Measurements from ENCODE around the gene MXRA8.

MXRA8 gene

GRCh38 chr1:1335283-1335682 lies 23.1 kb downstream of the MXRA8 start:
- no peak for DNase-seq
- TF ChIP-seq GATA1 (IDR thresholded peaks at IDR 0.05; ENCODE audit: low read depth, low read length) (no peak), POLR2A (IDR thresholded peaks at IDR 0.05; ENCODE audit: low read length) (no peak)

- TF ChIP-seq POLR2A (IDR thresholded peaks at IDR 0.05; ENCODE audit: low read length), result no peak
- no peak for TF ChIP-seq GATA1 (IDR thresholded peaks at IDR 0.05; ENCODE audit: low read depth, low read length)
- no peak for DNase-seq
Measured at GRCh38 chr1:1334835-1335234, 23.5 kb downstream of the MXRA8 start.

GRCh38 chr1:1333551-1334241 lies 24.7 kb downstream of the MXRA8 start:
- DNase-seq, result no peak
- TF ChIP-seq POLR2A (IDR thresholded peaks at IDR 0.05; ENCODE audit: low read length) (no peak), GATA1 (IDR thresholded peaks at IDR 0.05; ENCODE audit: low read depth, low read length) (no peak)

GRCh38 chr1:1332774-1333480 lies 25.4 kb downstream of the MXRA8 start:
- no peak for DNase-seq
- no peak for TF ChIP-seq POLR2A (IDR thresholded peaks at IDR 0.05; ENCODE audit: low read length)
- no peak for TF ChIP-seq GATA1 (IDR thresholded peaks at IDR 0.05; ENCODE audit: low read depth, low read length)

GRCh38 chr1:1332031-1332755 lies 26.2 kb downstream of the MXRA8 start:
- TF ChIP-seq GATA1 (IDR thresholded peaks at IDR 0.05; ENCODE audit: low read depth, low read length) (no peak), POLR2A (IDR thresholded peaks at IDR 0.05; ENCODE audit: low read length) (no peak)
- DNase-seq, result no peak

DNA sequence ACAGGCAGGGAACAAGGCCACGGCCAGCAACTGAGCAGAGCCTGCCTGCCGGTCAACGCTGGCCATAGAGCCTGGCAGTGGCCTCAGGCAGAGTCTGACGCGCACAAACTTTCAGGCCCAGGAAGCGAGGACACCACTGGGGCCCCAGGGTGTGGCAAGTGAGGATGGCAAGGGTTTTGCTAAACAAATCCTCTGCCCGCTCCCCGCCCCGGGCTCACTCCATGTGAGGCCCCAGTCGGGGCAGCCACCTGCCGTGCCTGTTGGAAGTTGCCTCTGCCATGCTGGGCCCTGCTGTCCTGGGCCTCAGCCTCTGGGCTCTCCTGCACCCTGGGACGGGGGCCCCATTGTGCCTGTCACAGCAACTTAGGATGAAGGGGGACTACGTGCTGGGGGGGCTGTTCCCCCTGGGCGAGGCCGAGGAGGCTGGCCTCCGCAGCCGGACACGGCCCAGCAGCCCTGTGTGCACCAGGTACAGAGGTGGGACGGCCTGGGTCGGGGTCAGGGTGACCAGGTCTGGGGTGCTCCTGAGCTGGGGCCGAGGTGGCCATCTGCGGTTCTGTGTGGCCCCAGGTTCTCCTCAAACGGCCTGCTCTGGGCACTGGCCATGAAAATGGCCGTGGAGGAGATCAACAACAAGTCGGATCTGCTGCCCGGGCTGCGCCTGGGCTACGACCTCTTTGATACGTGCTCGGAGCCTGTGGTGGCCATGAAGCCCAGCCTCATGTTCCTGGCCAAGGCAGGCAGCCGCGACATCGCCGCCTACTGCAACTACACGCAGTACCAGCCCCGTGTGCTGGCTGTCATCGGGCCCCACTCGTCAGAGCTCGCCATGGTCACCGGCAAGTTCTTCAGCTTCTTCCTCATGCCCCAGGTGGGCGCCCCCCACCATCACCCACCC lies 27.0 kb downstream of the MXRA8 start, which contains the start of gene TAS1R3:
TAS1R3 (plus strand) TSS at position 213 of the 898 bp plus-strand sequence; CDS start at position 279, 66 bp downstream.
- DNase-seq, result no peak
- TF ChIP-seq GATA1 (IDR thresholded peaks at IDR 0.05; ENCODE audit: low read depth, low read length) (no peak), POLR2A (IDR thresholded peaks at IDR 0.05; ENCODE audit: low read length) (no peak)

DNA sequence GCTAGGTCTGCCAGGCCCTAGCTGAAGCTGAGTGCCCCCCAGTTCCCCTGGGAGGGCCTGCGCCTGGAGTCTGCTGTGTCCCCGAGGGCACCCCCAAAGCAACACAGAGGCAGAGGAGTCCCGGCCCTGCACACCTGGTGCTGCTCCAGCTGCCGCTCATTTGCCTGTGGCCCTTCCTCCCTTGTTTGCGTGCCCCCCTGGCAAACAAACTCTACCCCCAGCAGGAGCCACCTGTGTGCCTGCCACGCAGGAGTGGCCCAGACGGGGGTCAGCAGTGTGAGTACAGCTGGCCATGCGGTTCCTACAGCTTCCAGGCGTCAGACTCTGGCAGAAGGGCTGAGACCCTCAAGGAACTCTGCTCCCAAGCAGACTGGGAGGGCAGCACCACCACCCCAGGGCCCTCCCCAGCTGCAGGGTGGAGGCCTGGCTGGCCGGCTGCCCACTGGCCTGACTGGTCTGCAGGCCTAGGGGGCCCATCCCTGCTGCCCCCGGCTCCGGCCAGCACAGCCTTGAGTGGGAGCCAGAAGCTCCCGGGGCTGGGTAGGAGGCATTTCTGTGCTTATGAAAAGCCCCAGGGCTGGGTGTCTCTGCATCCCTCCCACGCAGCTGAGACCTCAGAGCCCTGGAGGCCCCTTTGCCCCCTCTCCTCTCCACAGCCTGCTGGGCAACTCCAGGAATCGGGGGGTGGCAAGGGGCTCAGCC lies 27.8 kb downstream of the MXRA8 start:
- TF ChIP-seq GATA1 (IDR thresholded peaks at IDR 0.05; ENCODE audit: low read depth, low read length), result no peak
- no peak for TF ChIP-seq POLR2A (IDR thresholded peaks at IDR 0.05; ENCODE audit: low read length)

DNA sequence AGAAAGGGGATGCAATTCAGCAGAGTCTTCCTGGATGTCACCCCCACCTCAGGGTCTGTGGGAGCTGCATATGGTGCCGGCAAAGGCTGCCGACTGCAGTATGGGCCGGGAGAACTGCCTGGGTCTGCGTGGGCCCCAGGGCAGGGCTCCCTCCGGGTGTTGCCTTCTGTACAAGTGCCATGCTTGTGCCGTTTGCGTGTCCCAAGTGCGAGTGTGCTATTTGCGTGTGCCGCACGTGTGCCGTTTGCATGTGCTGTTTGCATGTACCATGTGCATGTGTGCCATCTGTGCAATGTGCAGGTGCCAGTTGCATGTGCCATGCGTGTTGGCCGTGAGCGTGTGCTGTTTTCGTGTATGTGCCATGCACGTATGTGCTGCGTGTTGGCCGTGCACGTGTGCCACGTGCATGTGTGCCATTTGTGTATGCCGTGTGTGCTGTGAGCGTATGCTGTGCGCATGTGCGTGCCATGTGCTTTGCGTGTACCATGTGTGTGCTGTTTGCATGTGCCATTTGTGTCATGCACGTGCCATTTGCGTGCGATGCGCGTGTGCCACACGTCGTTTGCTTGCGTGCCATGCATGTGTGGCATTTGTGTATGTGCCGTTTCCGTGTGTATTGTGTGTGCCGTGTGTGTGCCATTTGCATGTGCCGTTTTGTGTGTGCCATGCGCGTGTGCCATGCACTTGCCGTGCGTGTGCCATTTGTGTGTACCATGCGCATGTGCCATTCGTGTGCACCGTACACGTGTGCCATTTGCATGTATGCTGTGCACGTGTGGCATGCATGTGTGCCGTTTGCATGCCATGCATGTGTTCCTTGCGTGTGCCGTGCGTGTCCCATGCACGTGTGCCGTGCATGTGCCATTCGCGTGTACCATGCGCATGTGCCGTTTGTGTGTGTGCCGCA lies 28.8 kb downstream of the MXRA8 start:
- peak in 1 of 2 experiments; percentile 34 for DNase-seq
- TF ChIP-seq POLR2A (IDR thresholded peaks at IDR 0.05; ENCODE audit: low read length) (peak; percentile 46), GATA1 (IDR thresholded peaks at IDR 0.05; ENCODE audit: low read depth, low read length) (no peak)

More for the DNA sequence above, 27.8 kb downstream of the MXRA8 start:
- peak in 1 of 2 experiments; percentile 28 for DNase-seq

- DNase-seq, result no peak
- TF ChIP-seq POLR2A (IDR thresholded peaks at IDR 0.05; ENCODE audit: low read length) (no peak), GATA1 (IDR thresholded peaks at IDR 0.05; ENCODE audit: low read depth, low read length) (no peak)
Measured at GRCh38 chr1:1328254-1328653, 30.1 kb downstream of the MXRA8 start.

- TF ChIP-seq GATA1 (IDR thresholded peaks at IDR 0.05; ENCODE audit: low read depth, low read length), result no peak
- TF ChIP-seq POLR2A (IDR thresholded peaks at IDR 0.05; ENCODE audit: low read length), result no peak
- DNase-seq, result no peak
Measured at GRCh38 chr1:1327291-1327690, 31.1 kb downstream of the MXRA8 start.

DNA sequence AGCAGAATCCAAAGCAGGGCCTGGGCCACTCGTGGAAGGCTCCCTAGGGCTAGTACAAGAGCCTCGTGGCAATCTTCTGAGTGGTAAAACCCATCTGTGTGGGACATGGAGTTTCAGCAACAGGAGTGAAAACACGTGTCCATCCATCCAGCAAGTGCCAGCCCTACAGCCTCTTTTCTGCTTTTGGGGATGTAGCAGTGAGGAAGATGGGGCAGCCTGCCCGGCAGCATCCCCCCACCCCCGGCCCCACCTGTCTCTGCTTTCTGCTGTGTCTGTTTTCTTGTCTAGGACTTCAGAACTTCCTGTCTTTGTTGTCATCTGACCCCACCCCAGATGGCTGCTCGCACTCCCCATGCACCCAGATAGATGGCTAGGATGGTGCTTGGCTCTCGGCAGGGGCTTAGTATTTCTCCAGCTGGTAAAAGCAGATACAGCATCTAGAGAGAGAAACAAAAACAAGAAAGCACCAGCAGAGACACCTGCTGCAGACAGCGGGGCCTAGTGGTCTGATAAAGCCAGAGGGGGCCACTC lies 32.2 kb downstream of the MXRA8 start:
- DNase-seq, result peak in 1 of 2 experiments; percentile 31

More for the DNA sequence above, 32.2 kb downstream of the MXRA8 start:
- TF ChIP-seq GATA1 (IDR thresholded peaks at IDR 0.05; ENCODE audit: low read depth, low read length) (no peak), POLR2A (IDR thresholded peaks at IDR 0.05; ENCODE audit: low read length) (no peak)

Measured in erythroblast (primary cell).